ENCODE measurements around the gene C2CD4D.

GRCh38 chr1:151817353-151817730 is 22.3 kb downstream of the C2CD4D start:
- TF ChIP-seq CTCF (IDR thresholded peaks at IDR 0.05) (no peak), POLR2AphosphoS5 (IDR thresholded peaks at IDR 0.05; ENCODE audit: low read depth, low read length) (no peak)

All from Panc1 (cell line).